Measurements from ENCODE around the gene NDUFA8.

Gene NDUFA8

DNA sequence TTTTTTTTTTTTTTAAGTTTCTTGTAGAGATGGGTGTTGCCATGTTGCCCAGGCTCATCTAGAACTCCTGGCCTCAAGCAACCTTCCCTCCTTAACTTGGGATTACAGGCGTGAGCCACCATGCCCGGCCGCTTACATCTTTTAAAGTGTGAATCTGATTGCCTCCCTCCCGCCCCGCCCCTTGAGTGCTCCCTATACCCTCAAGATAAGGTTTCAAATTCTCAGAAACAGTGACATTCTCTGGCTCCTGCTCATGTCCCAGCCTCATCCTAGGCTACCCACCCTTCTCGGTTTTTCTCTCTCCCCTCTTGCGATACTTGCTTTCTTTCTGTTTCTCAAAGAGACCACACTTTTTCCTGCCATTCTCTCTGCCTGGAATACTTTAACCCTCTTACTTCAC, 12.6 kb upstream of the NDUFA8 start:
- TF ChIP-seq ZFX (IDR thresholded peaks at IDR 0.05) = no peak
- TF ChIP-seq, protein P1, sequence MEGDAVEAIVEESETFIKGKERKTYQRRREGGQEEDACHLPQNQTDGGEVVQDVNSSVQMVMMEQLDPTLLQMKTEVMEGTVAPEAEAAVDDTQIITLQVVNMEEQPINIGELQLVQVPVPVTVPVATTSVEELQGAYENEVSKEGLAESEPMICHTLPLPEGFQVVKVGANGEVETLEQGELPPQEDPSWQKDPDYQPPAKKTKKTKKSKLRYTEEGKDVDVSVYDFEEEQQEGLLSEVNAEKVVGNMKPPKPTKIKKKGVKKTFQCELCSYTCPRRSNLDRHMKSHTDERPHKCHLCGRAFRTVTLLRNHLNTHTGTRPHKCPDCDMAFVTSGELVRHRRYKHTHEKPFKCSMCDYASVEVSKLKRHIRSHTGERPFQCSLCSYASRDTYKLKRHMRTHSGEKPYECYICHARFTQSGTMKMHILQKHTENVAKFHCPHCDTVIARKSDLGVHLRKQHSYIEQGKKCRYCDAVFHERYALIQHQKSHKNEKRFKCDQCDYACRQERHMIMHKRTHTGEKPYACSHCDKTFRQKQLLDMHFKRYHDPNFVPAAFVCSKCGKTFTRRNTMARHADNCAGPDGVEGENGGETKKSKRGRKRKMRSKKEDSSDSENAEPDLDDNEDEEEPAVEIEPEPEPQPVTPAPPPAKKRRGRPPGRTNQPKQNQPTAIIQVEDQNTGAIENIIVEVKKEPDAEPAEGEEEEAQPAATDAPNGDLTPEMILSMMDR (conservative IDR thresholded peaks at IDR 0.05) = no peak
- H3K27ac ChIP-seq = no peak overlapping the region

DNA sequence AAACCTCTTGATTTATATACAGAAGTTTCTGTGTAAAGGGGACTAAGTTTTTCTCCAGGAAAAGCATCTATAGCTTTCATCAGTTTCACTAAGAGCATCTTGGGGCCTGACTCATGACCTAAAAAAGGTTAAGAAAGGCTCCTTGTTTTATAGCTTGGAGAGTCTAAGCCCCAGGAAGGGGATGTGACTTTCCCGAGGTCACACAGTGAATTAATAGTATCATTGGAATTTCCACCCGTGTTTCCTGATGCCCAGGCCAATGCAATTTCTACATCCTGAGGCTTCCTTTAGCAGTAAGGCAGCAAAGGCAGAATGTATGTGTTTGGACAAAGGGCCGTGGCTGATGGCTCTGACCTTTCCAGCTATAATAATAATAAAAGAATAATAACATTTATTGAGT, 8.8 kb upstream of the NDUFA8 start:
- no peak overlapping the region for H3K27ac ChIP-seq
- TF ChIP-seq, protein P1 (conservative IDR thresholded peaks at IDR 0.05) = no peak
- no peak for TF ChIP-seq ZFX (IDR thresholded peaks at IDR 0.05)

GRCh38 chr9:122164286-122164685, 4.7 kb upstream of the NDUFA8 start:
- H3K27ac ChIP-seq = no peak overlapping the region
- TF ChIP-seq ZFX (IDR thresholded peaks at IDR 0.05) = no peak
- TF ChIP-seq, protein P1 (conservative IDR thresholded peaks at IDR 0.05) = no peak

DNA sequence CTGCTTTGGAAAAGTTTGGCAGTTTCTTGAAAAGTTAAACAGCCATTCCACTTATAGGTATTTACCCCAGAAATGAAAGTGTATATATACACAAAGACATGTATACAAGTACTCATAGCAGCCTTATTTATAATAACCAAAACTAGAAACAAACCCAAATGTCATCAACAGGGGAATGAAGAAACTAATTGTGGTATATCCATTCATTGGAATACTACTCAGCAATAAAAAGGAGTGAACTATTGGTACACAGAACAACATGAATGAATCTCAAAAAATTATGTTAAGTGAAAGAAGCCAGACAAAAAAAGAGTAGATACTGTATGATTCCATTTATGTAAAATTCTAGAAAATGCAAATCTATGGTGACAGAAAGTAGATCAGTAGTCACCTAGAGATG, 2.8 kb upstream of the NDUFA8 start:
- H3K27ac ChIP-seq = no peak overlapping the region
- TF ChIP-seq, protein P1 (conservative IDR thresholded peaks at IDR 0.05) = no peak
- no peak for TF ChIP-seq ZFX (IDR thresholded peaks at IDR 0.05)

DNA sequence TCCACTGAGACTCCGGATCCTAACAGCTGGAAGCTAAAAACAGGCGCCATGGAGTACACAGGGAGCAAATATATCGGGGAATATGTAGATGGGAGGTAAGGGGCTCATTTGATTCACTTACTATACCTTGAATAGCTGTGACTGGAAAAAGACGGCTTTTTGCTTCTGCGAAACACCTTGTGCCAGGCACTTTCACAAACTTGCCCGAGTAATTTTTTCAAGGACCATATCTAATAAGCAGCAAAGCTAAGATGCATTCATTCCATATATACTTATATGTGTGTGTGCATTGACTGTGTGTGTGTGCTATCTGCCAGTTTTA, 307 bp upstream of the NDUFA8 start:
- H3K27ac ChIP-seq = peak overlapping the region; percentile 89
- TF ChIP-seq ZFX (IDR thresholded peaks at IDR 0.05) = no peak
- TF ChIP-seq, protein P1 (conservative IDR thresholded peaks at IDR 0.05) = no peak

- no peak overlapping the region for H3K27ac ChIP-seq
- TF ChIP-seq, protein P1 (conservative IDR thresholded peaks at IDR 0.05) = peak; percentile 67
- no peak for TF ChIP-seq ZFX (IDR thresholded peaks at IDR 0.05)
Measured at GRCh38 chr9:122158202-122158601, 1.4 kb downstream of the NDUFA8 start.

GRCh38 chr9:122155796-122156195, 3.8 kb downstream of the NDUFA8 start:
- TF ChIP-seq, protein P1 (conservative IDR thresholded peaks at IDR 0.05) = no peak
- TF ChIP-seq ZFX (IDR thresholded peaks at IDR 0.05) = no peak
- no peak overlapping the region for H3K27ac ChIP-seq

All from C4-2B (cell line).